SHP77 (cell line): Measurements from ENCODE around the gene STX8.
"Not testable (repeated sequence)": the region's sequence is repeated elsewhere in the genome, so short reads cannot be mapped to it uniquely, and the experiment has no call there.

ENCODE experiments used
- DNase-seq, 2 experiments: peaks; one replicate each; lab custom pipeline; 2025; lab: John Stamatoyannopoulos, UW

Gene STX8

GRCh38 chr17:9261081-9262012 is 314.3 kb downstream of the STX8 start:
- no peak for DNase-seq

- DNase-seq: peak; percentile 33 to 60
These were observed 316.2 kb downstream of the STX8 start for GRCh38 chr17:9259419-9259818.

- DNase-seq: peak; percentile 18 to 55
These were observed 317.3 kb downstream of the STX8 start for GRCh38 chr17:9258115-9259015.

GRCh38 chr17:9257630-9257965 is 318.0 kb downstream of the STX8 start:
- DNase-seq: not testable (repeated sequence)

GRCh38 chr17:9256751-9257629 is 318.6 kb downstream of the STX8 start:
- peak; percentile 58 to 65 for DNase-seq

GRCh38 chr17:9256361-9256750 is 319.3 kb downstream of the STX8 start:
- DNase-seq: no peak

- no peak for DNase-seq
These were observed 319.8 kb downstream of the STX8 start for GRCh38 chr17:9255833-9256232.

GRCh38 chr17:9254841-9255240 is 320.8 kb downstream of the STX8 start:
- no peak for DNase-seq

- no peak for DNase-seq
These were observed 322.3 kb downstream of the STX8 start for GRCh38 chr17:9253308-9253707.

- DNase-seq: no peak
These were observed 324.3 kb downstream of the STX8 start for GRCh38 chr17:9251273-9251672.

GRCh38 chr17:9249245-9249953 is 326.2 kb downstream of the STX8 start:
- no peak for DNase-seq

GRCh38 chr17:9247401-9247938 is 328.1 kb downstream of the STX8 start:
- no peak for DNase-seq

GRCh38 chr17:9244066-9245052 is 331.3 kb downstream of the STX8 start:
- DNase-seq: no peak

- DNase-seq: no peak
These were observed 332.6 kb downstream of the STX8 start for GRCh38 chr17:9242983-9243382.

- DNase-seq: no peak
These were observed 333.1 kb downstream of the STX8 start for GRCh38 chr17:9242497-9242881.

- no peak for DNase-seq
These were observed 333.7 kb downstream of the STX8 start for GRCh38 chr17:9241774-9242496.

GRCh38 chr17:9241371-9241712 is 334.3 kb downstream of the STX8 start:
- no peak for DNase-seq

GRCh38 chr17:9240659-9241370 is 334.8 kb downstream of the STX8 start:
- peak; percentile 31 to 53 for DNase-seq
